ENCODE measurements around the gene METTL14.

Gene METTL14

GRCh38 chr4:118762155-118762554, 77.0 kb downstream of the METTL14 start:
- Histone ChIP-seq H3K27me3 (ENCODE audit: control insufficient read depth, insufficient read depth, low read length) (no peaks in the 10 kb centered on the region), H3K4me3 (ENCODE audit: low read depth, low read length) (no peak overlapping the region), H3K4me1 (ENCODE audit: control insufficient read depth, insufficient read depth, low read length) (no peaks in the 10 kb centered on the region), H3K36me3 (ENCODE audit: control insufficient read depth, insufficient read depth, low read length) (peaks cover 15% of the 10 kb centered on the region), H3K9me3 (ENCODE audit: control insufficient read depth, insufficient read depth, low read length) (no peaks in the 10 kb centered on the region), H3K9ac (ENCODE audit: low read depth, low read length) (no peak overlapping the region)

- Histone ChIP-seq H3K4me1 (ENCODE audit: control insufficient read depth, insufficient read depth, low read length) (no peaks in the 10 kb centered on the region), H3K36me3 (ENCODE audit: control insufficient read depth, insufficient read depth, low read length) (peaks cover 17% of the 10 kb centered on the region)
Measured at GRCh38 chr4:118762730-118763477, 77.7 kb downstream of the METTL14 start.

More at GRCh38 chr4:118762730-118763477, 77.7 kb downstream of the METTL14 start:
- no peak overlapping the region for H3K9ac ChIP-seq (ENCODE audit: low read depth, low read length)
- H3K27me3 ChIP-seq (ENCODE audit: control insufficient read depth, insufficient read depth, low read length), result no peaks in the 10 kb centered on the region
- H3K9me3 ChIP-seq (ENCODE audit: control insufficient read depth, insufficient read depth, low read length), result no peaks in the 10 kb centered on the region
- H3K4me3 ChIP-seq (ENCODE audit: low read depth, low read length), result no peak overlapping the region
